Suppressor macrophage treated with lipopolysaccharide for 1 hour (primary cell): ENCODE measurements around the gene ESYT3.
"Not testable (repeated sequence)": the region's sequence is repeated elsewhere in the genome, so short reads cannot be mapped to it uniquely, and the experiment has no call there.

Source experiments
- DNase-seq, 3 donors: peaks; one replicate each; pipeline ENCODE4 v3.0.0-alpha.2; 2020 to 2022

Gene ESYT3

DNA sequence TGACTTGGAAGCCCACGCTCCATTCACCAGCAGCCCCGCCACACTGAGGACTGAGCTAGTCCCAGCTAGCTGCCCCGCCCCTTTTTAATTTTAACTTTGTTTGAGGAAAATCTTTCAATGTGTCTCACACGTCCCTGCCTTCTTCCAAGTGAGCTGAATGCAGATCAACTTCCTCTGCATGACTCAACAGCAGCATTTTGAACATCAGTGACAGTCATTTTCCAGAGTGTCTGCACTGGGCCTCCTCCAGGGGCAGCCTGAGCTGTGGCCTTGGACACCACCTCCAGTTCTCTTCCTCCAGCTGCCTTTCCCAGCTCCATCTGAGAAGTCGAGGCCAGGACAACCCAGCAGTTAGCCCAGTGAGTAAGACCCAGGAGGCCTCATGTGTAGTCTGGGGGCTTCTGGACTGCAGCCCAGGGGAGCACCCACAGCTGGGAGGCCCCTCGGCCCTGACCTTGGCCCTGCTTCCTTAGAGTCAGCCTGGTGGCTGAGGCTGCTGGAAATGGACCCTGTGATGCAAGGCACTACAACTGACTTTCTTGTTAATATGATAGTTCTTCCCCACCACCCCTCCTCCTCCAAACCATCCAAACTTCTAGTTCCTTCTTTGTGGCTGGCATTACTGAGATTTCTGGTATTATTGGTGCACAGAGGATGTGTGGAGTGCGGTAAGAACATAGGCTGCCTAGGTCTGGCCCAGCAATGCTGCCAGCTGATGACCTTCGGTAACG is 21.4 kb upstream of the ESYT3 start:
- DNase-seq: peak; percentile 82 to 91 (median 84)

DNA sequence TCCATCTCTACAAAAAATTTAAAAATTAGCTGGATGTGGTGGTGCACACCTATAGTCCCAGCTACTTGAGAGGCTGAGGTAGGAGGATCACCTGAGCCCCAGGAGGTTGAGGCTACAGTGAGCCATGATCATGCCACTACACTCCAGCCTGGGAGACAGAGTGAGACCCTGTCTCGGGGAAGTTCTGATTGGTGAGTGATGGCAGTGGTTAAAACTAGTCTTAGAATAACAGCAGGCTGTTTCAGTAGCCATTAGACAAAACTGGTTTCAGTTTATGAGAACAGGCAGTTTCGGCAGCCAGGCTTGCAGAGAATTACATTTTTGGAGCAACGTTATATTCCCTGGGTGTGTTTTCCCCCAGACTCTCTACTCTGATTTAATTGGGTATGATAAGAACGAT is 18.2 kb upstream of the ESYT3 start:
- DNase-seq: not testable (repeated sequence)

DNA sequence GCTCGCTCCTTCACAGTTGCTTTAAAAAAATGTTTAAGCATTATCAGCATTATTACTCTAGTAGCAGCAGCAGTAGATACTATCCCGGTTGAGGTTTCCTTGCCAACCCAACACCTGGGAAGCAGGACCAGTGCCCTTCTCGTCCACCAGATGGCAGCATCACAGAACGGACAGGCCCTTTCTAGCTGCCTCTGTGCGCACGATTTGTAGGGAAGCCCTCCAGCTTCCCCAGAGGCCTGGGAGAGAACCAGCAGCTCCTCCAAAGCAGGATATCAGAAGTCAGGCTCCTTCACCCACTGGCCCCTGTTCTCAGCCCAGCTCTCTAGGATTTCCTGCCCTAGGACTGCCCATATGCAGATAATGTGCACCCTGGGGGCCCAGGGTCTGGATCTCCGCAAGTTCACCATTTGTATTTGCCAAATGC is 16.8 kb upstream of the ESYT3 start:
- peak; percentile 82 to 87 (median 87) for DNase-seq

DNA sequence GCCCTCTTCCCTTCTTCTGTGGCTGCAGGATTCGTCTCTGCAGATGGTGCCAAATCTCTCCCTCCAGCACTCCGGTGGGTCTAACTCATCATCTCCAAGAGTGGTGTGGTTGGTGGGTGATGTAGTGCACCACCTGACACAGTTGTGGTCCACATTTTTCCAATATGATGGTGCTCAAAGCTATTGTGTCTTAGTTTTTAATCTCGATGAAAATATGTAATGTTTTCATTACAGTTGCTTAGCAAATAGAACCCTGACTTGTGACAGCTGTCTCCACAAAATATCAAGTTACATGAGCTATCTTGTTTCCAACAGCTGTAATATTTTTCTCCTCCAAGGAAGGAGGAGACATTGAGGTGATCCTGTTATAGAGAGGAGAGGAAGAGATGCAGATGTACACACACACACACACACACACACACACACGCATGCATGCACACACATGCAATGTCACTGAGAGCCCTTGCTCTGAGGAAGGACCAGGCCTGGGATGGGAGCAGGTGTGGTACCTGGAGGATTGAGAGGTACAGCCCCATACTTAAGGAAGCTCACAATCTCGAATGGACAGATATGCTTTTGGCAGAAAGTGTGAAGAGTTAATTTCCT is 15.7 kb upstream of the ESYT3 start:
- DNase-seq: no peak

DNA sequence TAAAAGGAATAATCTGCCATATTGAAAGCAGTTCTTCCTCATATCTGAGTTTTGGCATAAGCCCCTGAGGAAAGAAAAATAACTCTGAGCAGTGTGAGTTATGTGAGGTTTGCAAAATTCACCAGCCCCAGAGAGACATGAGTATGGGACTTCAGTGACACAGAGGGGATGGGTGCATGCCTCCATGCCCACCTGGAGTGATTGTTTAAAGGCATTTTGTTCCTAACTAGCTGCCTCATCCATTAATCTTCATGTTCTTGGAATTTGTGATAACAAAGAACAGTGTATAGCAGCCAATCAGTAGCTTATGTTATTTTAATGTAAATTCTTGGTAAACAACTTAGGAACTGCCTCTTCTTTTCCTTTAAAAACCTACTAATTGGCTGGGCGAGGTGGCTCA is 11.1 kb upstream of the ESYT3 start:
- no peak for DNase-seq

DNA sequence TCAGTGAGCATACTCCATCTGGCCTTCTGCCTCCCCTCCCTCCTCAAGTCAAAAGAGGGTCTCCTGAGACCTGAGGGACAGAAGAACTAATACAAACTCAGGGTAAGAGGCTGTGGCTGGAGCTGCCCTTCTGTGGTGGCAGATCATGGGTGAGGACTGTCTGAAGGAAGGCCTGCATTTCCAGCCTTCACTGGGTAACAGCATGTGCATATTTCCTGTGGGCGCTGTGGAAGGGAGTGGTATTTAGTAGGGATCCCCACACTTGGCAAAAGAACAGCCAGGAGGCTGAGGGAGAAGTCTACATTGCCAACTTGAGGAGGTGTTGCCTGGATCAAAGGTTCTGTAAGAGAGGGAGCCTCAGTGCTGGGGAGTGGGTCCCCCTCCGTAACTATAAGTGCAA is 10.1 kb upstream of the ESYT3 start:
- no peak for DNase-seq

DNA sequence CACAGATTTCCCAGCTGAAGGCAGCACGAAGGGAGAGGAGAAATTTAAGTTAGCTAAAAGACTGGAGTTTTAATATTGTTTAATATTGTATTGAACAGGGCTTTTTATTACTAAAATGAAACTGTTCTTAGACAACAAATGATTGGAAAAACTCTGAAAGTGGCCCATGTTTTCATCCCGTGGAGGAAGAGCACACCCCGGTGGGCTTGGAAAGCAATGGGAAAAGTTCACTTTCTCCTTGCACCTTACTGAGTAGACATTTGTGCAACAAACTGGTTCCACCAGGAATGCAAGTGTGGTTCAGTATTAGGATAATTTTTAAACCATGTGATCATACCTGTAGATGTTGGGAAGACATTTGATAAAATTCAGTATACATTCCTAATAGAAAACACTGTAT is 8.2 kb upstream of the ESYT3 start:
- DNase-seq: peak; percentile 57 to 64 (median 61)

DNA sequence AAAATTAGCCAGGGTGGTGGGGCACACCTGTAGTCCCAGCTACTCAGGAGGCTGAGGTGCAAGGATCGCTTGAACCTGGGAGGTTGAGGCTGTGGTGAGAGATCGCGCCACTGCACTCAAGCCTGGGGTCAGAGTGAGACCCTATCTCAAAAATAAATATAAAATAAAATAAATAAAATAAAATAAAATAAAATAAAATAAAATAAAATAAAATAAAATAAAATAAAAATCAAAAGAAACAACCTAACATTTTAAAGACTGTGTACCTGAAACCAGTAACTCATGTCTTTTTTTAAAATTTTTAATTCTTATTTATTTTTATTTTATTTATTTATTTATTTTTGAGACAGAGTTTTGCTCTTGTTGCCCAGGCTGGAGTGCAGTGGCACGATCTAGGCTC is 7.7 kb upstream of the ESYT3 start:
- DNase-seq: not testable (repeated sequence)

DNA sequence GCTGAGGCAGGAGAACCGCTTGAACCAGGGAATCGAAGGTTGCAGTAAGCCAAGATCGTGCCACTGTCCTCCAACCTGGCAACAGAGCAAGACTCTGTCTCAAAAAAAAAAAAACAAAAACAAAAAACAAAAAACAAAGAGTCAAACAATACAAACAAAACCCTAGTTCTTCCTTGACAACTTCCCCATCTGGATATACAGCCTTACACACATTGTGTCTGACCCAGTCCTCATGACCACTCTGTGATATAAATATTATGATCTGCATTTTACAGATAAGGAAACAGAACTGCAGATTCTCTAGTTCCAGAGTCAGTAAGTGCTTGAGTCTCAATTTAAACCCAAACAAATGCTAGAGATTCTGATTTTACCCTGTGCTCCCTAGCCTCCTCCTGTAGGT is 4.8 kb upstream of the ESYT3 start:
- DNase-seq: no peak

DNA sequence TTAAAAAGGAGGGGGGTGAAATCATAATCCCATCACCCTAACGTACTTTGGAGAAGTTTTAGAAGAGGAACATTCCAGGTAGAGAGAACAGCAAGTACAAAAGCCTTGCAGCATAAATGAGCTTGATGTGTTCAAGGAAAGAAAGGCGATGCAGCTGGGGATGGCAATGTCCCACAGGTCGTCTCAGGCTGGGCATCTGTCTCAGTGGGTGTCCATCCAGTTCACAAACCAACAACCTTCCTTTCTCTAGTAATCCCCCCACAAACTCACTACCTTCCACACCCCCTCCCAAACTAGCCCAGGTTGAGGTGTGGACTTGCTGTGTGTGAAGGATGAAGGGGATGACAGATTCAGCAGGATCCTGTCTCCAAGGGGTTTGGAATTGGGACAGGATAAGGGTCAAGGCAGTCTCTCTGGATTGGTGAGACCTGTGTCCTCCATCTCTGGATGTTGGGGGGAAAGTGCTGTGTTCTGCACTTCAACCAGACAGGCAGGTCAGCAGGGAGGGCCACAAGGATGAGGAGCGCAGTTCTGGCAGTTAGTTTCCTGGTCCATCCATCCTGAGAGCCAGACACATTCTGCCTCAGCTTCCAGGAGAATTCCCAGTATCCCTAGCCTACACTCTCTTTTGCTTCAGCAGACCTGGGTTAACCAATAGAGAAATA is 1.7 kb upstream of the ESYT3 start:
- DNase-seq: no peak

DNA sequence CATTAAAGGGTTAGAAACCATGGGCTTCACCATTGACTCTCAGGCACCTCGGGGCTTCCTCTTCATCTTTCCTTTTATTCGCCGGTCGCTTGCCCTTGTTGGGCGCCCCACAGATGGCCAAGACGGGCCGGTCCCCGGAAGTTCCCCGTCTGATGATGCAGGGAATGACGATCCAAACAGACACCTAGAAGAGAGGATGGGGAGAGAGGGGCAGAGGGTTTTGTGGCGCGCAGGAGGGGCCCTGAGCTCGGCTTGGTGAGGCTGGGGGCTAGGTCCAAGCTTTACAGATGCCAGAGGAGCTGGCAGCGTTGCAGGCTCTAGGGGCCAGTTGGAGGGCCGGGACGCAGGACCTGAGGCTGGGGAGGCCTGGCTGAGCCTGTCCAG is 532 bp upstream of the ESYT3 start:
- peak in 1 of 3 donors; percentile 17 for DNase-seq

DNA sequence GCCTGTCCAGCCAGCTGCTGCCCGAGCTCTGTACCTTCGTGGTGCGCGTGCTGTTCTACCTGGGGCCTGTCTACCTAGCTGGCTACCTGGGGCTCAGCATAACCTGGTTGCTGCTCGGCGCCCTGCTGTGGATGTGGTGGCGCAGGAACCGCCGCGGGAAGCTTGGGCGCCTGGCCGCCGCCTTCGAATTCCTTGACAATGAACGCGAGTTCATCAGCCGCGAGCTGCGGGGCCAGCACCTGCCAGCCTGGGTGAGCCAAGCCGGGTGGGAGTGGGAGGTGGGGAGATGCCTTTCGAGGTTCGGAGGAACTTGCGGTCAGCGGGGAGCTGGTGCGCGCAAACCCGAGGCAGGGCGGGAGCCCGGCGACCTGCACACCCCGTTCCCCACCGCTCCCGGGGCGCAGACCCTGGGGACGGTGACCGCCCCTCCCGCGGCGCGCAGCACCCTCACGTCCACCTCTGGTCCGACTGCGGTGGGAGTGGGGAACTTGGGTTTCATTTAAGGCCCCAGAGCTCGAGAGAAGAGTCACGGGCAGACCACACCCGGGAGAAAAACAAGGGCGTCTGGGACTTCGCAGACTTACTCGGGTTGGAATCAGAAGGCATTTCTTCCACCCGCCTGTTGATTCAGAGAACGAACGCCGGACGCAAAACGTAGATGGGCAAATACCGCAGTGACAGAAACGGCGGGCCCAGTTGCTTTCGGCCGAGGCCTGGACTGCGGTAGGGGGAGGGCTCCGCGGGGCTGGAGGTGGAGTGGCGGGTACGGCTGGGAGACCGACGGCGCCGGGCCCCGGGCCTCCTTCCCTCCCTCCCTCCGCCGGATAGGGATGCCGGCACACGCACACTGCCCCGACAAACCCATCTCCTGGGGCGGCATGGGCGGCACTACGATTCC is 708 bp downstream of the ESYT3 start:
- peak in 1 of 3 donors; percentile 18 for DNase-seq

DNA sequence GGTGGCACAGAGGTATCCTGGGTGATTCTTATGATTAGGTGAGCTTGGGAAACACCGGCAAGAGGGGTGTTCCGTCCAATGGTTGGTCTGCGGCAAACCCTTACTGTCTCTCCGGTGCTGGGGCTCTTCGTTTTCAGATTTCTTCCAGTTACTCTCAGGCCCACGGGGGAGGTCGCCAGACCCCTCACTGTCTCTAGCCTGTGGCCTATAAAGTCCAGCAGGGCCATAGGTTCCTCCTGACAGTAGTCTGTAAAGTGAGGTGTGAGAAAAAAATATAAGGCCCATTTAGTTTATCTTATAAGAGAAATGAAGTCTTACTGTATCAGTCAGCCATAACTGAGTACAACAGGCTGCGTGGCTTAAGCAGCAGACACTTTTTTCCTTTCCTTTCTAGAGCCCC is 1.4 kb downstream of the ESYT3 start:
- no peak for DNase-seq

DNA sequence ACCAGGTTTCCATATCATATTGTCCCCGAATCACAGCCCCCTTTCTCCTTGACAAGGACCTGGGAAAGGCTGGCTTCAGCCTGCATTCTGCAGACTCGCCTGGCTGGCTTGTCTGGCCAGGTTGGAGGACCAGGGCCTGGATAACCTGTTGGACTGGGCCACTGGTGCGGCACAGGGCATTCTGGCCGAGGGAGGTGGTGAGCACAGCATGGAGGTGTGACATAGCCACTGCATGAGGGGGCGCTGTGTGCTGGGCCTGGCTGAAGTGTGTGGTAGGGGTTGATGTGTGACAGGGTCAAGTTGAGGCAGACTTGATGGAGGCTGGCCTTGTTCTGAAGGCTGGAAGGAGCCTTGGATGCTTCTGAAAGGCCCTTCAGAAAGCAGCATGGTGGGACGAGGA is 2.9 kb downstream of the ESYT3 start:
- DNase-seq: no peak

DNA sequence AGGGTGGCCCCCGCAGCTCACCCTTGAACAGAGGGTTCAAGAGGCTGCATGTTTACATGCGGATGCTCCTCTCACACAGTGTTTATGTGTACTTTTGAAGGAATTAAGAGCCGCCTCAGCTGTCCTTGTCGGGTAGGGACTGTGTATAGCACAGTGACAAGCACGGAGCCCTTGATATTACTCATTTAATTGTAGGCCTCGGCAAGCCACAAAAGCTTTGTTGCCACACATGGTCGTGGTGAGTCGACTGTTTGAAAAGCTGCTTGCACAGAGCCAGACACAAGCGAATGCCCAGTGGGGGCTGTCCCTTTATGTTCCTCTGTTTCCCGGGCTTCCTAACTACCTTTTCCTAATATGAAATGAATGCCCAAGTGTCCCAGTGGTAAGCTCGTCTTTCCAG is 4.5 kb downstream of the ESYT3 start:
- no peak for DNase-seq

DNA sequence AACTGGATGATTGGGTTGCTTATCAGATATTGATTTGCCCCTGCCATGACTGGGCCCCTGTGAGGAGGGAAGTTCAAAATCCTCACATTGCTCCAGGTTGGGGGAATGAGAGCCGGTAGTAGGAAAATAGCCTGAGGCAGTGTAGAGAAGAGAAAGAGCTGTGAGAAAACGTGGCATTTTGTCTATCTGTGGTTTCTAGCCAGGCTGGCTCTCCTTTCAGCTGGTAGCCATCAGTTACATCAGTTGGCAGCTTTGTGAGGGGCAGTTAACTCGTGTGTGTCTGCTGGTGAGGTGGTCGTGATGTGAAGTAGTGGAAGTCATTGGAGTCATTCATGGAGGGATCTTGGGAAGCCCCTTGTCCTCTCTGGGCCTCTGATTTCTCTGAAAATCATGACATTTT is 5.2 kb downstream of the ESYT3 start:
- DNase-seq: no peak

DNA sequence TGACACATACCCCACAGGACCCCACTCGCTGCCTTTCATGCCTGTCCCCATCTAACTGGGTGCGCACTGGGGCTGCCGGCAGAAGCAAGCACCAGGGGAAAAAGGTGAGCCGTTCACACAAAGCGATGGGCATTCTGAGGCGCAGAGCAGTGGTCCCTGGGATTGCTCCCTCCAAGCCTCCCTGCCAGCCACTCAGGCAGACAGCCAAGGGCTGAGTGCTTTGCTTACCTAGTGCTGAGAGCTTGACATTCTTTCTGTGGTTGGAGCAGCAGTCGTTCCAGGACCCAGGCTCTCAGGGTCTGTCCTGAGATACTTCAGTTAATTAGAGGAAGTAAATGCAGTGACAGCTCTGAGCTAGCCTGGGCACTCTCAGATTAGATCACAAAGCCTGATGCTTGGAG is 5.7 kb downstream of the ESYT3 start:
- no peak for DNase-seq

DNA sequence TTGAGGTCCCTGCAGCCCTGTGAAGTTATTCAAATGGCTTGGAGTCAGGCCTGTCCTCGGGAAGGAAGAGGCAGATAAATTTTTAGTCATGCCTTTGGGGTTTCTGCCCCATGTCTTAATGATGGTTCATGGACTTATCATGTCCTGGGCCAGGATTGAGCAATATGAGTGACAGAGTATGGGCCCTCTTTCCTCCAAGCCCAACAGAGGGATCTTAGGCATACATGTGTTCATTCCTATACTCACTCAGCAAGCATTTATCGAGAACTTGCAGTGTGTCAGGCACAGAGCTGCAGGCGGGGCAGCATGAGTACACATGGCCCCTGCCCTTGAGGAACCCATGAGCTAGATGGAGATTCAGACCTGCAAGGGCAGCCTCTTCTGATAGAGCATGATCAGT is 6.2 kb downstream of the ESYT3 start:
- no peak for DNase-seq

DNA sequence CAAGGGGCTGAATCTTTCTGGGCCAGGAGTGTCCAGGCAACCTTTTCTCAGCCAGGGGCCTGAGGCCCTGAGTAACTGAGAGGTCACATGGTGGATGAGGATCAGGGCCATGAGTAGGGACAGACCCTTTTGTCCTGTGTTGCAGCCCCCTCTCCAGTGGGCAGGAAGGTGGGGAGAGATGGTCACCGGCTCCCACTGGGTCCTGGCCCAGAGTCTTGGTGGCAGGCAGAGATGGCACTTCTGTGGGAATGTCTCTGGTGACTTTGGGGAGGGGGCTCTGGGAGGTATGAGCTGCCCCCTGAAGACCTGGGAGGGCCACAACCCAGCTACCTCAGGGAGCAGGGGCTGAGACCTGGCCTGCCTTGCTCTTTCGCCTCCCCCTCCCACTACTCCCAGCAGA is 6.8 kb downstream of the ESYT3 start:
- no peak for DNase-seq

DNA sequence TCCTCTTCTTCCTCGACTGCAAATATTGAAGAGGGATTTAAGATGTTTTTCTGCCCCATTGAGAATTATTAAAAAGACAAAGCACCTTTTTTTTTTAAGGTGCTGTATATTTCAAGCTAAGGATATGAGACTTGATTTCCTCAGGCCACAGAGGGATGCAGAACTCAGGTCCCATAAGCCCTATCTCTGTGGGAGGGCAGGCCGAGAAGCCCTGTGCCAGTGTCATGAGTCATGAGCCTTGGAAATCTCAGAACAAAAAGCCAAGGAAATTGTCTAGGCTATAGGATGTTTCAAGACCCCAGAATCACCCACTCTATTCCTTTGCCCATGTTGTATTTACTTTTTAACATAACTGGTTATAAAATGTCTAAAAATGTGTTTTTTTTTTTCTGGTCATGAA is 7.3 kb downstream of the ESYT3 start:
- DNase-seq: peak in 2 of 3 donors; percentile 24 to 41

DNA sequence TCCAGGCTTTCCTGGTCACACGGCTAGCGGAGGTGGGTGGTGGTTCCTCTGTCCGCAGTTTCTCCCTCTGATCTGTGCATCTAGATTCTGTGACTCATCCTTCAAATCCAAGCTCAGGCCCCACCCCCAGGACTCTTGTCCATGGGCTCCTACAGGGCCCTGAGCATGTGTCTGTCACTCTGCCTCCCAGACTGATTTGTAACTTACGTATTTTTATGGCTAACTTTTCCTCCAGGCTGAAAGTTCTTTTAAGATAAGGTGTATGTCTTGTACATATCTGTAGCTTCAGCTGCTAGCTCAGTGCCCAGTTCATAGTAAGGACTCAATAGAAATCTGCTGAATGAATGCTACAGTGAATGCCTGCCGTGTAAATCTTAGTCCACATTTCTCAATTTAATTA is 8.0 kb downstream of the ESYT3 start:
- peak; percentile 58 to 73 (median 65) for DNase-seq

DNA sequence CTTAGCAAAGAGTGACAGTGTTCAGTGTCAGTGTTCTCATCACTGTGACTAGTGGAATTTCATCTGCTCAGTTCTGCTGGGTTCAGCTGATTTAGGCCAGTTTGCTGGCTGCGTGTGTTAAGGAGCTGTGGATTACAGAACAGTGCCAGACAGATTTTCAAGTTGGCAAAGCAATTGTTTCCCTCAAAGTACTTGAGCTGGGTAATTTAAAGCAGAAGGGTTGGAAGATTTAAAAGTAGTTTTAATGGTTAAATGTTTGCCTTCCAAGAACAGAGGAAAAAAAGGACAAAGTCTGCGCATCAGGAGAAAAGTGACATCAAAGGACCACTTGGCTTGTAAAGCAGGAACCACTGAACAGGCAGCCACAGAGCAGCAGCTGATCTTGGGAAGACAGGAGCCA is 8.7 kb downstream of the ESYT3 start:
- no peak for DNase-seq
